DND-41 (cell line): ENCODE data around the gene SLC11A1.

Source experiments
- ATAC-seq: fragments of 200-7000 bp; cut with Tn5 transposase; 3 replicates; pipeline ENCODE4 v1.9.1; 2021; ENCODE audit warnings: low read depth; ENCODE audit not compliant: insufficient read depth
- DNase-seq: peaks from one replicate; pipeline ENCODE4 v3.0.0-alpha.2; 2020
- H2AFZ ChIP-seq: 2 replicates; pipeline ENCODE4 v1.6.0; 2012; ENCODE audit warnings: low read depth, low read length
- H3K27ac ChIP-seq: 2 replicates; pipeline ENCODE4 v1.5.1; 2012; ENCODE audit warnings: low read length, inconsistent platforms
- H3K27me3 ChIP-seq: fragments of 200-600 bp; sonication (generic); 2 replicates; pipeline ENCODE4 v1.6.0; 2012; ENCODE audit warnings: low read length, mild to moderate bottlenecking, inconsistent platforms; ENCODE audit not compliant: insufficient read depth, poor library complexity
- H3K36me3 ChIP-seq: 2 replicates; pipeline ENCODE4 v1.5.1; 2012; ENCODE audit warnings: low read length, inconsistent platforms; ENCODE audit not compliant: insufficient read depth
- H3K4me1 ChIP-seq: 2 replicates; pipeline ENCODE4 v1.5.1; 2012; ENCODE audit warnings: mild to moderate bottlenecking, low read length; ENCODE audit not compliant: insufficient read depth
- H3K4me2 ChIP-seq: 2 replicates; pipeline ENCODE4 v1.6.0; 2012; ENCODE audit warnings: mild to moderate bottlenecking, moderate library complexity, low read length, inconsistent platforms; ENCODE audit not compliant: insufficient read depth
- H3K4me3 ChIP-seq, 2 experiments: fragments of 200-600 bp in 1 of 2; shearing (Covaris generic) in 1 of 2; 2 replicates each; pipeline ENCODE4 v1.5.1; 2012 to 2016; ENCODE audit warnings: inconsistent platforms in 2 of 2, low read length in 2 of 2, mild to moderate bottlenecking in 2 of 2, low read depth in 1 of 2, moderate library complexity in 1 of 2
- H3K79me2 ChIP-seq: 2 replicates; pipeline ENCODE4 v1.6.0; 2012; ENCODE audit warnings: low read length, inconsistent platforms; ENCODE audit not compliant: insufficient read depth
- H3K9ac ChIP-seq: 2 replicates; pipeline ENCODE4 v1.6.0; 2012; ENCODE audit warnings: low read depth, mild to moderate bottlenecking, inconsistent platforms, low read length, moderate library complexity
- H3K9me3 ChIP-seq: 2 replicates; pipeline ENCODE4 v1.5.1; 2012; ENCODE audit warnings: low read length, moderate library complexity, mild to moderate bottlenecking, inconsistent platforms; ENCODE audit not compliant: insufficient read depth, severe bottlenecking
- H4K20me1 ChIP-seq: 2 replicates; pipeline ENCODE4 v1.6.0; 2012; ENCODE audit warnings: low read length; ENCODE audit not compliant: insufficient read depth
- EZH2 ChIP-seq: IDR thresholded peaks from 3 replicates; pipeline ENCODE4 v1.6.1; 2012; ENCODE audit warnings: borderline replicate concordance, low read depth, mild to moderate bottlenecking, moderate library complexity, low read length, inconsistent platforms; ENCODE audit not compliant: severe bottlenecking
- TF ChIP-seq, protein P1 (sequence below): IDR thresholded peaks from 2 replicates; pipeline ENCODE4 v1.5.1; 2012; ENCODE audit warnings: borderline replicate concordance, low read length, moderate library complexity, mild to moderate bottlenecking; ENCODE audit not compliant: poor library complexity, severe bottlenecking; ENCODE audit errors: extremely low read depth

SLC11A1 gene

DNA sequence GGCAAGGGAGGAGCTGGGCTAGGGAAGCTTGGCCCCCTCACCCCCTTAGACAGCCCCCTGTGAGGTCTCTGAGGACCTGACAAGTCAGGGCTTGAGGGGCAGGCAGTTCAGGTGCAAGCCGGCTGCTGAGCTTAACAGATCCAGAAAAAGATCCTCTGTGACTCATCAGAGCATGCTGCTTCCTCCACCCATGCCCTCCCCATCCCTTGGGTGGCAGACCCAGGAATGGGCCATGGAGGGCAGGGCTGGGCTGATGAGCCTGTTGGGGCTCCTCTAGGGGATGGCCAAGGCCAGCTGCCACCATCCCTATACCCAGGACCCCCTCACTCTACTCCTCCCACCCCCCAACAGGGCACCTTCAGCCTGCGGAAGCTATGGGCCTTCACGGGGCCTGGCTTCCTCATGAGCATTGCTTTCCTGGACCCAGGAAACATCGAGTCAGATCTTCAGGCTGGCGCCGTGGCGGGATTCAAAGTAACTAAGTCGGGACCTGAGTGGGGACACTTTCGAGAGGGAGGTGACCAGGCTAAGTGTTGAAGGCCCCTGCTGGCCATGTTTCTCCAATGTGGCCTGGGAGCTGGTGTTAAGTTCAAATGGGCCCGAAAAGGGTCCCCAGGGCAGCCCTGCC, 1.9 kb downstream of the SLC11A1 start:
- Histone ChIP-seq H3K4me3 (no peak overlapping the region), H3K9me3 (no peaks in the 10 kb centered on the region), H2AFZ (no peak overlapping the region), H4K20me1 (no peaks in the 10 kb centered on the region), H3K36me3 (no peaks in the 10 kb centered on the region), H3K4me1 (no peaks in the 10 kb centered on the region), H3K9ac (no peak overlapping the region), H3K27me3 (no peaks in the 10 kb centered on the region), H3K4me2 (no peak overlapping the region), H3K27ac (no peak overlapping the region), H3K79me2 (no peaks in the 10 kb centered on the region)
- TF ChIP-seq, protein P1, sequence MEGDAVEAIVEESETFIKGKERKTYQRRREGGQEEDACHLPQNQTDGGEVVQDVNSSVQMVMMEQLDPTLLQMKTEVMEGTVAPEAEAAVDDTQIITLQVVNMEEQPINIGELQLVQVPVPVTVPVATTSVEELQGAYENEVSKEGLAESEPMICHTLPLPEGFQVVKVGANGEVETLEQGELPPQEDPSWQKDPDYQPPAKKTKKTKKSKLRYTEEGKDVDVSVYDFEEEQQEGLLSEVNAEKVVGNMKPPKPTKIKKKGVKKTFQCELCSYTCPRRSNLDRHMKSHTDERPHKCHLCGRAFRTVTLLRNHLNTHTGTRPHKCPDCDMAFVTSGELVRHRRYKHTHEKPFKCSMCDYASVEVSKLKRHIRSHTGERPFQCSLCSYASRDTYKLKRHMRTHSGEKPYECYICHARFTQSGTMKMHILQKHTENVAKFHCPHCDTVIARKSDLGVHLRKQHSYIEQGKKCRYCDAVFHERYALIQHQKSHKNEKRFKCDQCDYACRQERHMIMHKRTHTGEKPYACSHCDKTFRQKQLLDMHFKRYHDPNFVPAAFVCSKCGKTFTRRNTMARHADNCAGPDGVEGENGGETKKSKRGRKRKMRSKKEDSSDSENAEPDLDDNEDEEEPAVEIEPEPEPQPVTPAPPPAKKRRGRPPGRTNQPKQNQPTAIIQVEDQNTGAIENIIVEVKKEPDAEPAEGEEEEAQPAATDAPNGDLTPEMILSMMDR = no peak
- no peak for TF ChIP-seq EZH2
- peak; percentile 39 for DNase-seq
- ATAC-seq = peak; percentile 73

- no peak overlapping the region for H2AFZ ChIP-seq
- no peaks in the 10 kb centered on the region for H4K20me1 ChIP-seq
- no peak overlapping the region for H3K27ac ChIP-seq
- H3K27me3 ChIP-seq = no peaks in the 10 kb centered on the region
- H3K9me3 ChIP-seq = no peaks in the 10 kb centered on the region
- no peak overlapping the region for H3K4me3 ChIP-seq
- no peaks in the 10 kb centered on the region for H3K79me2 ChIP-seq
- H3K36me3 ChIP-seq = no peaks in the 10 kb centered on the region
- DNase-seq (no peak), ATAC-seq (no peak)
- no peak for TF ChIP-seq EZH2
- TF ChIP-seq, protein P1 = no peak
- no peak overlapping the region for H3K4me2 ChIP-seq
- no peaks in the 10 kb centered on the region for H3K4me1 ChIP-seq
- no peak overlapping the region for H3K9ac ChIP-seq
Observed at GRCh38 chr2:218384975-218385374, 2.9 kb downstream of the SLC11A1 start.

GRCh38 chr2:218386505-218387368, 4.7 kb downstream of the SLC11A1 start:
- no peak overlapping the region for H2AFZ ChIP-seq
- ATAC-seq (no peak), DNase-seq (no peak)
- no peaks in the 10 kb centered on the region for H3K79me2 ChIP-seq
- H3K36me3 ChIP-seq = no peaks in the 10 kb centered on the region
- H3K4me2 ChIP-seq = no peak overlapping the region
- no peaks in the 10 kb centered on the region for H3K27me3 ChIP-seq
- no peak for TF ChIP-seq EZH2
- TF ChIP-seq, protein P1 = no peak
- H3K4me1 ChIP-seq = no peaks in the 10 kb centered on the region
- no peaks in the 10 kb centered on the region for H3K9me3 ChIP-seq
- no peak overlapping the region for H3K27ac ChIP-seq
- no peaks in the 10 kb centered on the region for H4K20me1 ChIP-seq
- H3K4me3 ChIP-seq = no peak overlapping the region
- H3K9ac ChIP-seq = no peak overlapping the region
